Natural killer cell (primary cell): ENCODE measurements around the gene DOC2B. TPM values are rescaled to one million over a fixed set of nuclear protein-coding genes. Genes with fewer than 3 reads are reported as not detected.

ENCODE experiments used
- ATAC-seq, 3 donors: fragments of 150-1000 bp in 2 of 3; fragments of 200-7000 bp in 1 of 3; cut with Tn5 transposase; 1 replicate in 1 of 3; 2 replicates in 2 of 3; pipeline ENCODE4 v1.10.0; 2021; ENCODE audit warnings: mild to moderate bottlenecking in 2 of 3, moderate library complexity in 2 of 3
- DNase-seq, 2 donors: peaks; one replicate each; pipeline versions ENCODE4 v3.0.0 to v3.0.0-alpha.2; 2013 to 2021; ENCODE audit warnings: mixed read lengths in 1 of 2
- H3K27ac ChIP-seq: one replicate; pipeline ENCODE4 v1.5.1; 2013; ENCODE audit warnings: mild to moderate bottlenecking, low read length
- H3K27me3 ChIP-seq: one replicate; pipeline ENCODE4 v1.6.1; 2013; ENCODE audit warnings: low read length; ENCODE audit not compliant: control insufficient read depth, insufficient read depth
- H3K36me3 ChIP-seq: one replicate; pipeline ENCODE4 v1.6.1; 2013; ENCODE audit warnings: low read length; ENCODE audit not compliant: control insufficient read depth, insufficient read depth
- H3K4me1 ChIP-seq: one replicate; pipeline ENCODE4 v1.6.1; 2013; ENCODE audit warnings: low read length; ENCODE audit not compliant: control insufficient read depth, insufficient read depth
- H3K4me3 ChIP-seq: one replicate; pipeline ENCODE4 v1.5.1; 2013; ENCODE audit warnings: low read length
- H3K9me3 ChIP-seq: one replicate; pipeline ENCODE4 v1.6.1; 2013; ENCODE audit warnings: low read length; ENCODE audit not compliant: control insufficient read depth, insufficient read depth
- H3K27ac Mint-ChIP-seq, 2 donors: one replicate each; pipeline ENCODE4 v1.8.0; 2022; ENCODE audit warnings: mild to moderate bottlenecking in 2 of 2, mixed read lengths in 2 of 2, moderate library complexity in 1 of 2
- H3K27me3 Mint-ChIP-seq, 2 donors: one replicate each; pipeline ENCODE4 v1.8.0; 2022; ENCODE audit warnings: low read depth in 2 of 2, mixed read lengths in 2 of 2
- H3K36me3 Mint-ChIP-seq: one replicate; pipeline ENCODE4 v1.8.0; 2022; ENCODE audit warnings: mixed read lengths
- H3K4me1 Mint-ChIP-seq, 2 donors: one replicate each; pipeline ENCODE4 v1.8.0; 2022; ENCODE audit warnings: mixed read lengths in 2 of 2
- H3K4me3 Mint-ChIP-seq: one replicate; pipeline ENCODE4 v1.8.0; 2022; ENCODE audit warnings: mild to moderate bottlenecking, moderate library complexity, mixed read lengths
- H3K9me3 Mint-ChIP-seq, 2 donors: one replicate each; pipeline ENCODE4 v1.8.0; 2022; ENCODE audit warnings: mixed read lengths in 2 of 2
- CTCF ChIP-seq: fragments of 200-600 bp; IDR thresholded peaks from one replicate; pipeline ENCODE4 v1.8.0; 2022; ENCODE audit warnings: antibody characterized with exemption
- WGBS: methylation state at CpG from one replicate; pipeline ENCODE4 v1.1.7; 2013; ENCODE audit warnings: missing lambda C conversion rate; ENCODE audit not compliant: insufficient coverage; 5-methylcytosine and 5-hydroxymethylcytosine counted together
- intact Hi-C: fragments of 100-400 bp; cut with micrococcal nuclease; formaldehyde crosslinking; loops from one replicate; pipeline ENCODE4 v1.14.2; 2022
- total RNA-seq, 4 donors: library from RNA; stranded (reverse); fragments of 120-200 nt in 1 of 4; gene quantifications; one replicate each; pipeline versions ENCODE4 v1.2.3 to v1.2.4, GENCODE V29; 2013 to 2022

The DOC2B gene
- total RNA-seq, 3 donors from 2014 or later (not counting 1 experiment from before 2014, with no cell fraction given): 0.07 to 0.20 TPM; not detected in 1

GRCh38 chr17:146983-147761, 34.3 kb downstream of the DOC2B start:
- no peak for TF ChIP-seq CTCF
- Mint-ChIP-seq H3K27me3 (peaks cover 0 to under 1% of the 10 kb centered on the region in 2 donors), H3K4me1 (no peaks in the 10 kb centered on the region), H3K4me3 (no peak overlapping the region), H3K36me3 (no peaks in the 10 kb centered on the region), H3K9me3 (no peaks in the 10 kb centered on the region), H3K27ac (no peak overlapping the region)
- Histone ChIP-seq H3K27ac (no peak overlapping the region), H3K4me1 (peaks cover 8% of the 10 kb centered on the region), H3K36me3 (no peaks in the 10 kb centered on the region), H3K4me3 (no peak overlapping the region), H3K9me3 (no peaks in the 10 kb centered on the region), H3K27me3 (no peaks in the 10 kb centered on the region)
- intact Hi-C loops: no loop called here
- WGBS: 91% methylated on average over 27 of the region's 27 CpGs
- no peak for ATAC-seq
- peak in 1 of 2 donors; percentile 13 for DNase-seq

GRCh38 chr17:146546-146945, 34.9 kb downstream of the DOC2B start:
- Mint-ChIP-seq H3K4me1 (no peaks in the 10 kb centered on the region), H3K4me3 (no peak overlapping the region), H3K9me3 (no peaks in the 10 kb centered on the region), H3K27ac (no peak overlapping the region), H3K36me3 (no peaks in the 10 kb centered on the region), H3K27me3 (peaks cover 0 to 3% of the 10 kb centered on the region in 2 donors)
- ATAC-seq (no peak), DNase-seq (peak in 1 of 2 donors; percentile 6)
- H3K27ac ChIP-seq: no peak overlapping the region
- H3K9me3 ChIP-seq: no peaks in the 10 kb centered on the region
- no peak overlapping the region for H3K4me3 ChIP-seq
- no peaks in the 10 kb centered on the region for H3K36me3 ChIP-seq
- TF ChIP-seq CTCF: no peak
- 87% methylated on average over 10 of the region's 10 CpGs for WGBS
- H3K27me3 ChIP-seq: no peaks in the 10 kb centered on the region
- peaks cover 8% of the 10 kb centered on the region for H3K4me1 ChIP-seq
- intact Hi-C loops: no loop called here

- H3K36me3 ChIP-seq: no peaks in the 10 kb centered on the region
- DNase-seq (peak in 1 of 2 donors; percentile 13), ATAC-seq (no peak)
- Mint-ChIP-seq H3K36me3 (no peaks in the 10 kb centered on the region), H3K9me3 (no peaks in the 10 kb centered on the region), H3K27me3 (peaks cover 0 to 3% of the 10 kb centered on the region in 2 donors), H3K27ac (no peak overlapping the region), H3K4me3 (no peak overlapping the region), H3K4me1 (no peaks in the 10 kb centered on the region)
- no peaks in the 10 kb centered on the region for H3K9me3 ChIP-seq
- H3K27me3 ChIP-seq: no peaks in the 10 kb centered on the region
- WGBS: 88% methylated on average over 16 of the region's 16 CpGs
- intact Hi-C loops: no loop called here
- H3K4me1 ChIP-seq: peaks cover 8% of the 10 kb centered on the region
- TF ChIP-seq CTCF: no peak
- no peak overlapping the region for H3K27ac ChIP-seq
- no peak overlapping the region for H3K4me3 ChIP-seq
These were observed 35.5 kb downstream of the DOC2B start for GRCh38 chr17:145671-146541.
